MM.1S (cell line): ENCODE data around the gene NKX6-2.

Source experiments
- DNase-seq: peaks from one replicate; pipeline ENCODE4 v3.0.0-alpha.2; 2015
- H2AFZ ChIP-seq: fragments of 300-600 bp; sonication (generic); 2 replicates; pipeline ENCODE4 v1.6.0; 2016; ENCODE audit warnings: antibody characterized with exemption, low read length
- H3F3A ChIP-seq: fragments of 300-600 bp; sonication (generic); 2 replicates; pipeline ENCODE4 v1.6.1; 2016; ENCODE audit warnings: mild to moderate bottlenecking, antibody characterized with exemption, low read length, moderate library complexity, mixed read lengths; ENCODE audit not compliant: insufficient read depth
- H3K27ac ChIP-seq: fragments of 300-600 bp; sonication (generic); 2 replicates; pipeline ENCODE4 v1.5.1; 2016; ENCODE audit warnings: mild to moderate bottlenecking, low read length
- H3K27me3 ChIP-seq: fragments of 300-600 bp; sonication (generic); replicated peaks from 2 replicates; pipeline ENCODE4 v1.6.0; 2016; ENCODE audit warnings: low read length; ENCODE audit not compliant: insufficient read depth
- H3K36me3 ChIP-seq: fragments of 300-600 bp; sonication (generic); replicated peaks from 2 replicates; pipeline ENCODE4 v1.6.1; 2016; ENCODE audit warnings: mild to moderate bottlenecking, low read length, mixed read lengths; ENCODE audit not compliant: insufficient read depth
- H3K4me1 ChIP-seq: fragments of 300-600 bp; sonication (generic); 2 replicates; pipeline ENCODE4 v1.6.1; 2016; ENCODE audit warnings: low read length, mixed read lengths
- H3K4me2 ChIP-seq: fragments of 300-600 bp; sonication (generic); 2 replicates; pipeline ENCODE4 v1.6.0; 2016; ENCODE audit warnings: low read depth, low read length
- H3K4me3 ChIP-seq: fragments of 300-600 bp; sonication (generic); 2 replicates; pipeline ENCODE4 v1.5.1; 2016; ENCODE audit warnings: low read length, mixed read lengths
- H3K79me2 ChIP-seq: fragments of 300-600 bp; sonication (generic); 2 replicates; pipeline ENCODE4 v1.6.1; 2016; ENCODE audit warnings: mixed run types, low read length, mixed read lengths
- H3K9ac ChIP-seq: fragments of 300-600 bp; sonication (generic); 2 replicates; pipeline ENCODE4 v1.6.1; 2016; ENCODE audit warnings: low read length, mixed read lengths
- H3K9me2 ChIP-seq: fragments of 300-600 bp; sonication (generic); replicated peaks from 2 replicates; pipeline ENCODE4 v1.6.1; 2016; ENCODE audit warnings: mild to moderate bottlenecking, low read length, mixed read lengths; ENCODE audit not compliant: insufficient read depth
- H3K9me3 ChIP-seq: fragments of 300-600 bp; sonication (generic); replicated peaks from 2 replicates; pipeline ENCODE4 v1.6.1; 2016; ENCODE audit warnings: mild to moderate bottlenecking, low read length, mixed read lengths; ENCODE audit not compliant: insufficient read depth
- H4K20me1 ChIP-seq: fragments of 300-600 bp; sonication (generic); 2 replicates; pipeline ENCODE4 v1.6.1; 2016; ENCODE audit warnings: mild to moderate bottlenecking, low read length, moderate library complexity, mixed read lengths; ENCODE audit not compliant: insufficient read depth
- EZH2 ChIP-seq: fragments of 300-600 bp; sonication (generic); optimal IDR thresholded peaks from 2 replicates; pipeline ENCODE3; 2017; ENCODE audit warnings: low read depth, mild to moderate bottlenecking, antibody characterized with exemption, low read length, mixed read lengths
- EZH2phosphoT487 ChIP-seq: fragments of 300-600 bp; sonication (generic); IDR thresholded peaks from 2 replicates; pipeline ENCODE4 v1.6.1; 2018; ENCODE audit warnings: antibody characterized with exemption, low read length
- TF ChIP-seq, protein P1 (sequence below): fragments of 300-600 bp; sonication (generic); IDR thresholded peaks from 2 replicates; pipeline ENCODE4 v1.5.1; 2016; ENCODE audit warnings: antibody characterized with exemption, low read length, mixed read lengths

Gene NKX6-2

DNA sequence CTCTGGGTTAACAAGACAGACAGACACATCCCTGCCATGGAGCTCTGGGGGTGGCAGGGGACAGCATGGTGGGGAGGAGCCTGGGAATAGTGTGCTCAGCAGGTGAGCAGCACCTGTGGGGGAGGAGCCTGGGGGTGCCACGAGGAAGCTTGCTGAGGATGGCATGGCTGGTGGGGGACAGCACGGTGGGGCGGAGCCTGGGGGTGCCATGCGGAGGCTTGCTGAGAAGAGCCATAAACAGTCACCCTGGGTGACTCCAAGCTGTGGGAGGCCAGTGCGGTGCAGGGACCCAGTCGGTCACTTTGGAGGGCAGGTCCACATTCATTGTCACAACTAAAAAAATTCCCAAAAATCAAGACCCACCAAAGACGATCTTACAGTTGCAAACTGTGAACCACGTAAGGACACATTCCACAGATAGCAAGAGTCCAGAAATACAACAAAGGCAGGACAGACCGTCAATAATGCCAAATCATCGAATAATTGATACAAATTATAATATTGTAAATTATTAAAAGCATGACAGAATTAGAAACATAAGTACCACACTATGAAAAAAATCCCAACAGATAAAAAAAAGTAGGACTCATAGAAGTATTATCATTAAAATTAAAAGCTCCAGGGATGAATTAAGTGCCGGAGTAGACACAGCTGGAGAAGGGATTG lies 24.4 kb downstream of the NKX6-2 start:
- Histone ChIP-seq H2AFZ (no peak overlapping the region), H3K4me1 (no peaks in the 10 kb centered on the region), H3K9ac (no peak overlapping the region), H3K4me2 (no peak overlapping the region), H3K79me2 (no peaks in the 10 kb centered on the region), H3K27me3 (no peaks in the 10 kb centered on the region), H3K27ac (no peak overlapping the region), H3K9me3 (no peaks in the 10 kb centered on the region), H3K4me3 (no peak overlapping the region), H3F3A (no peaks in the 10 kb centered on the region), H3K36me3 (no peaks in the 10 kb centered on the region), H4K20me1 (no peaks in the 10 kb centered on the region), H3K9me2 (no peaks in the 10 kb centered on the region)
- no peak for DNase-seq
- TF ChIP-seq EZH2phosphoT487 = no peak
- TF ChIP-seq, protein P1, sequence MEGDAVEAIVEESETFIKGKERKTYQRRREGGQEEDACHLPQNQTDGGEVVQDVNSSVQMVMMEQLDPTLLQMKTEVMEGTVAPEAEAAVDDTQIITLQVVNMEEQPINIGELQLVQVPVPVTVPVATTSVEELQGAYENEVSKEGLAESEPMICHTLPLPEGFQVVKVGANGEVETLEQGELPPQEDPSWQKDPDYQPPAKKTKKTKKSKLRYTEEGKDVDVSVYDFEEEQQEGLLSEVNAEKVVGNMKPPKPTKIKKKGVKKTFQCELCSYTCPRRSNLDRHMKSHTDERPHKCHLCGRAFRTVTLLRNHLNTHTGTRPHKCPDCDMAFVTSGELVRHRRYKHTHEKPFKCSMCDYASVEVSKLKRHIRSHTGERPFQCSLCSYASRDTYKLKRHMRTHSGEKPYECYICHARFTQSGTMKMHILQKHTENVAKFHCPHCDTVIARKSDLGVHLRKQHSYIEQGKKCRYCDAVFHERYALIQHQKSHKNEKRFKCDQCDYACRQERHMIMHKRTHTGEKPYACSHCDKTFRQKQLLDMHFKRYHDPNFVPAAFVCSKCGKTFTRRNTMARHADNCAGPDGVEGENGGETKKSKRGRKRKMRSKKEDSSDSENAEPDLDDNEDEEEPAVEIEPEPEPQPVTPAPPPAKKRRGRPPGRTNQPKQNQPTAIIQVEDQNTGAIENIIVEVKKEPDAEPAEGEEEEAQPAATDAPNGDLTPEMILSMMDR = no peak
- TF ChIP-seq EZH2 = no peak

GRCh38 chr10:132758865-132759264 lies 27.1 kb downstream of the NKX6-2 start:
- no peaks in the 10 kb centered on the region for H3K27me3 ChIP-seq
- H4K20me1 ChIP-seq = no peaks in the 10 kb centered on the region
- H3K9me2 ChIP-seq = no peaks in the 10 kb centered on the region
- H3K4me2 ChIP-seq = no peak overlapping the region
- no peaks in the 10 kb centered on the region for H3K36me3 ChIP-seq
- H2AFZ ChIP-seq = no peak overlapping the region
- H3K9ac ChIP-seq = no peak overlapping the region
- TF ChIP-seq EZH2phosphoT487 (no peak), EZH2 (no peak)
- TF ChIP-seq, protein P1 = no peak
- no peaks in the 10 kb centered on the region for H3K4me1 ChIP-seq
- H3F3A ChIP-seq = no peaks in the 10 kb centered on the region
- H3K79me2 ChIP-seq = no peaks in the 10 kb centered on the region
- no peak overlapping the region for H3K27ac ChIP-seq
- DNase-seq = no peak
- H3K9me3 ChIP-seq = no peaks in the 10 kb centered on the region
- H3K4me3 ChIP-seq = no peak overlapping the region

DNA sequence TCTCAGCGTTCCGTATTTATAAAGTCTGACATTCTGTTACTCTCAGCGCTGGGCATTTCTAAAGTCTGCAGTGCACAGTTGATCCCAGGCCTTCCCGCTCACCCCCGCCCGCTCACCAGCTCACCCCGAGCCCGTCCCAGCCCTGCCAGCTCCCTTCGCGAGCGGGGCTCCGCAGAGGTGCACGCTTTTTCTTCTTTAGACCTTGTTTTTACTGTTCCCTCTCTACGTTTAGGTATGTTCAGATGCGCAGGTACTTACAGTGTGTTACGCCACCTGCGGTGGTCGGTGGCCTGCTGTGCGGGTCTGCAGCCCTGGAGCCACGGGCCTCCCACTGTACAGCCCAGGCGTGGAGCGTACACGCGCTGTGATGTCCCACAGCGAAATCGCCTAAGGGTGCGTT lies 28.8 kb downstream of the NKX6-2 start:
- Histone ChIP-seq H3K9me2 (no peaks in the 10 kb centered on the region), H3K4me2 (no peak overlapping the region), H2AFZ (no peak overlapping the region), H3K9me3 (no peaks in the 10 kb centered on the region), H3K9ac (no peak overlapping the region), H4K20me1 (no peaks in the 10 kb centered on the region), H3K79me2 (no peaks in the 10 kb centered on the region), H3K4me3 (no peak overlapping the region), H3K36me3 (no peaks in the 10 kb centered on the region), H3K27ac (no peak overlapping the region), H3K27me3 (no peaks in the 10 kb centered on the region), H3F3A (no peaks in the 10 kb centered on the region), H3K4me1 (no peaks in the 10 kb centered on the region)
- DNase-seq = no peak
- no peak for TF ChIP-seq EZH2
- no peak for TF ChIP-seq EZH2phosphoT487
- TF ChIP-seq, protein P1 = no peak
